ENCODE measurements around the gene MAGEF1.

DNA sequence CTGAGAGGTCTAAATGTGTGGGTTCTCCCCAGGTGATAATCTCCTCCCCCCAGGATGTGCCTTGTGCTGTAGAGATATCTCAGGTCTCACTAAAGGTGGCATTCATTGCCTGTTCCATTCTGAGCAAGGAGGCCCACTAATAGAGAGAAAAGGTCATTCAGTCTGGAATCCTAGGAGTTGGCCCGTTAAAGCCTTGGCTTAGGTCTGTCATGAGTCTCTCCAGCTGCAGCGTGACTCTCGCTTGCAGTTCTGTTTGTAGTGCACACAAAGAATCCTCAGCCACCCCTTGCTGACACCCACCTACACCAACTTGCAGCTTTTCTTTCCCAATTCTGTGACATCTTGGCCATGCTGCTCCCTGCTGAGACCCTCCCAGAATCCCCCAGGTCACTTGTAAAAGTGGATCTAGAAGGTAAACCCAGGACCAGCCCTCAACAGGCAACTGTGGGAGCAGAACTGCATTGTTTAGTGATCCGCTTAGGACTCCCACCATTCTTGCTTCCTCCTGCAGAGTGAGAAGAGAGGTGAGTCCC is 17.7 kb downstream of the MAGEF1 start:
- TF ChIP-seq POLR2A (IDR thresholded peaks at IDR 0.05) (no peak), CTCF (IDR thresholded peaks at IDR 0.05) (no peak)

Data from Peyer's patch (tissue), 4 donors.